ENCODE measurements around the gene BACE1. TPM values are rescaled to one million over a fixed set of nuclear protein-coding genes. Genes with fewer than 3 reads are reported as not detected.

BACE1 gene
- total RNA-seq, 1 experiment from 2014 or later, result 13.7 TPM

GRCh38 chr11:117290809-117291396 lies 25.2 kb downstream of the BACE1 start, which contains the start of gene BACE1-AS:
TSS of gene BACE1-AS (plus strand) at chr11:117291346.
- TF ChIP-seq CTCF (conservative IDR thresholded peaks at IDR 0.05; ENCODE audit: low read depth, low read length), result no peak
- TF ChIP-seq EZH2 (IDR thresholded peaks at IDR 0.05; ENCODE audit: borderline replicate concordance, low read depth, low read length, poor library complexity, severe bottlenecking), result no peak
- no peaks in the 10 kb centered on the region for H3K9me3 ChIP-seq (ENCODE audit: low read depth, low read length, poor library complexity, severe bottlenecking)
- no peak within 1 kb of the TSS for H3K4me3 ChIP-seq (ENCODE audit: low read depth, low read length, poor library complexity, severe bottlenecking)
- no peak for DNase-seq (ENCODE audit: low spot score)
- ChIA-PET POLR2A (ENCODE audit: low non-redundant PET) (no interaction called here), CTCF (no interaction called here)
- peaks cover 20% of the 10 kb centered on the region for H3K36me3 ChIP-seq (ENCODE audit: insufficient read depth, low read length, poor library complexity, severe bottlenecking)
- no peaks in the 10 kb centered on the region for H3K4me1 ChIP-seq (ENCODE audit: insufficient read depth, low read length, poor library complexity, severe bottlenecking)
- no peak within 1 kb of the TSS for H3K27ac ChIP-seq (ENCODE audit: low read depth, low read length, poor library complexity, severe bottlenecking)
- BruUV-seq (replicated peaks), result no TSS peak
- intact Hi-C loops (cut with micrococcal nuclease; ENCODE audit: unreplicated experiment), result no loop called here
- no peaks in the 10 kb centered on the region for H3K27me3 ChIP-seq (replicated peaks; ENCODE audit: insufficient read depth, low read depth, low read length, poor library complexity)

GRCh38 chr11:117289795-117290194 lies 26.3 kb downstream of the BACE1 start:
- Histone ChIP-seq H3K4me1 (ENCODE audit: insufficient read depth, low read length, poor library complexity, severe bottlenecking) (no peaks in the 10 kb centered on the region), H3K36me3 (ENCODE audit: insufficient read depth, low read length, poor library complexity, severe bottlenecking) (peaks cover 30% of the 10 kb centered on the region), H3K27me3 (replicated peaks; ENCODE audit: insufficient read depth, low read depth, low read length, poor library complexity) (no peaks in the 10 kb centered on the region), H3K4me3 (ENCODE audit: low read depth, low read length, poor library complexity, severe bottlenecking) (no peak overlapping the region), H3K27ac (ENCODE audit: low read depth, low read length, poor library complexity, severe bottlenecking) (no peak overlapping the region), H3K9me3 (ENCODE audit: low read depth, low read length, poor library complexity, severe bottlenecking) (no peaks in the 10 kb centered on the region)
- BruUV-seq (replicated peaks), result no TSS peak
- TF ChIP-seq CTCF (conservative IDR thresholded peaks at IDR 0.05; ENCODE audit: low read depth, low read length) (no peak), EZH2 (IDR thresholded peaks at IDR 0.05; ENCODE audit: borderline replicate concordance, low read depth, low read length, poor library complexity, severe bottlenecking) (no peak)
- intact Hi-C loops (cut with micrococcal nuclease; ENCODE audit: unreplicated experiment), result no loop called here
- DNase-seq (ENCODE audit: low spot score), result no peak
- POLR2A ChIA-PET (ENCODE audit: low non-redundant PET), result no interaction called here
- CTCF ChIA-PET, result no interaction called here

- no peak for DNase-seq (ENCODE audit: low spot score)
- H3K4me3 ChIP-seq (ENCODE audit: low read depth, low read length, poor library complexity, severe bottlenecking), result no peak overlapping the region
- H3K27me3 ChIP-seq (replicated peaks; ENCODE audit: insufficient read depth, low read depth, low read length, poor library complexity), result no peaks in the 10 kb centered on the region
- H3K36me3 ChIP-seq (ENCODE audit: insufficient read depth, low read length, poor library complexity, severe bottlenecking), result peaks cover 40% of the 10 kb centered on the region
- TF ChIP-seq EZH2 (IDR thresholded peaks at IDR 0.05; ENCODE audit: borderline replicate concordance, low read depth, low read length, poor library complexity, severe bottlenecking) (no peak), CTCF (conservative IDR thresholded peaks at IDR 0.05; ENCODE audit: low read depth, low read length) (no peak)
- intact Hi-C loops (cut with micrococcal nuclease; ENCODE audit: unreplicated experiment), result no loop called here
- no peak overlapping the region for H3K27ac ChIP-seq (ENCODE audit: low read depth, low read length, poor library complexity, severe bottlenecking)
- no peaks in the 10 kb centered on the region for H3K4me1 ChIP-seq (ENCODE audit: insufficient read depth, low read length, poor library complexity, severe bottlenecking)
- POLR2A ChIA-PET (ENCODE audit: low non-redundant PET), result no interaction called here
- BruUV-seq (replicated peaks), result no TSS peak
- CTCF ChIA-PET, result no interaction called here
- no peaks in the 10 kb centered on the region for H3K9me3 ChIP-seq (ENCODE audit: low read depth, low read length, poor library complexity, severe bottlenecking)
These were observed 28.4 kb downstream of the BACE1 start for GRCh38 chr11:117287668-117288067.

Data from A673 (cell line).